Mucosa of rectum (tissue), 2 donors: ENCODE data around the gene ICE2.

Source experiments
- H3K27ac ChIP-seq, 2 donors: one replicate each; pipeline ENCODE4 v1.7.0; 2013; ENCODE audit warnings: inconsistent platforms in 2 of 2, low read depth in 2 of 2, low read length in 2 of 2
- H3K27me3 ChIP-seq, 2 donors: one replicate each; pipeline ENCODE4 v1.7.0; 2013; ENCODE audit warnings: low read length in 2 of 2; ENCODE audit not compliant: control insufficient read depth in 2 of 2, insufficient read depth in 2 of 2
- H3K36me3 ChIP-seq, 2 donors: one replicate each; pipeline ENCODE4 v1.7.0; 2013; ENCODE audit warnings: low read length in 2 of 2; ENCODE audit not compliant: control insufficient read depth in 2 of 2, insufficient read depth in 2 of 2
- H3K4me1 ChIP-seq, 2 donors: one replicate each; pipeline ENCODE4 v1.7.0; 2013; ENCODE audit warnings: low read length in 2 of 2, mild to moderate bottlenecking in 1 of 2; ENCODE audit not compliant: control insufficient read depth in 2 of 2, insufficient read depth in 2 of 2
- H3K4me3 ChIP-seq, 2 donors: one replicate each; pipeline ENCODE4 v1.7.0; 2013; ENCODE audit warnings: low read length in 2 of 2
- H3K9ac ChIP-seq, 2 donors: one replicate each; pipeline ENCODE4 v1.7.0; 2013; ENCODE audit warnings: low read length in 2 of 2, low read depth in 1 of 2, mild to moderate bottlenecking in 1 of 2
- H3K9me3 ChIP-seq, 2 donors: one replicate each; pipeline ENCODE4 v1.7.0; 2013; ENCODE audit warnings: low read length in 2 of 2; ENCODE audit not compliant: control insufficient read depth in 2 of 2
- donor health status: healthy.
- donor health status: Normal muscosa, but diverticular disease.

The ICE2 gene

GRCh38 chr15:60424006-60424405 is 54.9 kb downstream of the ICE2 start:
- H3K27ac ChIP-seq, result no peak overlapping the region
- no peak overlapping the region for H3K4me3 ChIP-seq
- H3K4me1 ChIP-seq, result peaks cover 0 to 5% of the 10 kb centered on the region in 2 donors

GRCh38 chr15:60423537-60423936 is 55.4 kb downstream of the ICE2 start:
- H3K9me3 ChIP-seq, result no peaks in the 10 kb centered on the region
- H3K4me1 ChIP-seq, result peaks cover 0 to 5% of the 10 kb centered on the region in 2 donors
- H3K36me3 ChIP-seq, result peaks cover 4 to 7% of the 10 kb centered on the region in 2 donors
- H3K27me3 ChIP-seq, result no peaks in the 10 kb centered on the region
- no peak overlapping the region for H3K4me3 ChIP-seq
- no peak overlapping the region for H3K27ac ChIP-seq
- H3K9ac ChIP-seq, result no peak overlapping the region

More at GRCh38 chr15:60424006-60424405, 54.9 kb downstream of the ICE2 start:
- no peak overlapping the region for H3K9ac ChIP-seq
- H3K27me3 ChIP-seq, result no peaks in the 10 kb centered on the region
- H3K36me3 ChIP-seq, result peaks cover 4 to 7% of the 10 kb centered on the region in 2 donors
- H3K9me3 ChIP-seq, result no peaks in the 10 kb centered on the region

- no peak overlapping the region for H3K4me3 ChIP-seq
- no peaks in the 10 kb centered on the region for H3K9me3 ChIP-seq
- no peaks in the 10 kb centered on the region for H3K27me3 ChIP-seq
- H3K9ac ChIP-seq, result no peak overlapping the region
- H3K27ac ChIP-seq, result no peak overlapping the region
- H3K36me3 ChIP-seq, result peaks cover 0 to 7% of the 10 kb centered on the region in 2 donors
- peaks cover 0 to 5% of the 10 kb centered on the region in 2 donors for H3K4me1 ChIP-seq
Measured at GRCh38 chr15:60421544-60421943, 57.4 kb downstream of the ICE2 start.

- Histone ChIP-seq H3K4me3 (no peak overlapping the region), H3K27ac (no peak overlapping the region), H3K27me3 (no peaks in the 10 kb centered on the region), H3K4me1 (no peaks in the 10 kb centered on the region), H3K9me3 (no peaks in the 10 kb centered on the region), H3K36me3 (peaks cover 0 to 4% of the 10 kb centered on the region in 2 donors), H3K9ac (no peak overlapping the region)
Measured at GRCh38 chr15:60420203-60420716, 58.7 kb downstream of the ICE2 start.

- Histone ChIP-seq H3K27ac (no peak overlapping the region), H3K9me3 (no peaks in the 10 kb centered on the region), H3K4me1 (no peaks in the 10 kb centered on the region), H3K4me3 (no peak overlapping the region), H3K9ac (no peak overlapping the region), H3K36me3 (peaks cover 0 to 4% of the 10 kb centered on the region in 2 donors), H3K27me3 (no peaks in the 10 kb centered on the region)
Measured at GRCh38 chr15:60419753-60420152, 59.2 kb downstream of the ICE2 start.

- H3K4me1 ChIP-seq, result no peaks in the 10 kb centered on the region
- peaks cover 0 to 4% of the 10 kb centered on the region in 2 donors for H3K36me3 ChIP-seq
Measured at GRCh38 chr15:60418096-60418495, 60.8 kb downstream of the ICE2 start.

GRCh38 chr15:60417112-60417511 is 61.8 kb downstream of the ICE2 start:
- H3K27ac ChIP-seq, result no peak overlapping the region
- H3K36me3 ChIP-seq, result peaks cover 0 to under 1% of the 10 kb centered on the region in 2 donors
- H3K4me3 ChIP-seq, result no peak overlapping the region
- H3K9me3 ChIP-seq, result no peaks in the 10 kb centered on the region
- H3K4me1 ChIP-seq, result no peaks in the 10 kb centered on the region
- H3K27me3 ChIP-seq, result no peaks in the 10 kb centered on the region
- no peak overlapping the region for H3K9ac ChIP-seq

More at GRCh38 chr15:60418096-60418495, 60.8 kb downstream of the ICE2 start:
- Histone ChIP-seq H3K27me3 (no peaks in the 10 kb centered on the region), H3K27ac (no peak overlapping the region), H3K4me3 (no peak overlapping the region), H3K9ac (no peak overlapping the region), H3K9me3 (no peaks in the 10 kb centered on the region)

- Histone ChIP-seq H3K4me1 (no peaks in the 10 kb centered on the region), H3K4me3 (no peak overlapping the region), H3K9me3 (no peaks in the 10 kb centered on the region), H3K9ac (no peak overlapping the region), H3K36me3 (no peaks in the 10 kb centered on the region), H3K27ac (no peak overlapping the region), H3K27me3 (no peaks in the 10 kb centered on the region)
Measured at GRCh38 chr15:60416484-60416883, 62.5 kb downstream of the ICE2 start.

GRCh38 chr15:60414016-60414682 is 64.8 kb downstream of the ICE2 start:
- no peak overlapping the region for H3K27ac ChIP-seq
- no peaks in the 10 kb centered on the region for H3K27me3 ChIP-seq
- H3K9ac ChIP-seq, result no peak overlapping the region
- H3K4me3 ChIP-seq, result no peak overlapping the region
- H3K9me3 ChIP-seq, result no peaks in the 10 kb centered on the region
- peaks cover 0 to under 1% of the 10 kb centered on the region in 2 donors for H3K4me1 ChIP-seq
- no peaks in the 10 kb centered on the region for H3K36me3 ChIP-seq

- no peaks in the 10 kb centered on the region for H3K27me3 ChIP-seq
- H3K4me1 ChIP-seq, result peaks cover 0 to 7% of the 10 kb centered on the region in 2 donors
- no peak overlapping the region for H3K27ac ChIP-seq
- H3K4me3 ChIP-seq, result no peak overlapping the region
- no peaks in the 10 kb centered on the region for H3K9me3 ChIP-seq
- H3K36me3 ChIP-seq, result no peaks in the 10 kb centered on the region
- no peak overlapping the region for H3K9ac ChIP-seq
Measured at GRCh38 chr15:60413231-60413824, 65.6 kb downstream of the ICE2 start.
